A673 (cell line): ENCODE measurements around the gene SALL3. TPM values are rescaled to one million over a fixed set of nuclear protein-coding genes. Genes with fewer than 3 reads are reported as not detected.

Source experiments
- BruUV-seq: library from RNA; stranded (reverse); fragments of 400-500 nt; replicated peaks from 2 replicates; lab custom pipeline; 2021; lab: Mats Ljungman, UMichigan
- CTCF ChIA-PET: fragments of 300-600 bp; sonication (Branson Sonifier 250); formaldehyde crosslinking; loops from one replicate; lab custom pipeline; 2022; ENCODE audit warnings: antibody characterized with exemption; lab: Charles Lee
- POLR2A ChIA-PET: fragments of 300-600 bp; sonication (Branson Sonifier 250); formaldehyde crosslinking; loops from one replicate; lab custom pipeline; 2022; ENCODE audit warnings: antibody characterized with exemption; ENCODE audit not compliant: low non-redundant PET; lab: Charles Lee
- DNase-seq: peaks from one replicate; pipeline ENCODE4 v3.0.0-alpha.2; 2015; ENCODE audit warnings: low spot score
- H3K27ac ChIP-seq: fragments of 200-600 bp; sonication (generic); 2 replicates; pipeline ENCODE4 v1.5.1; 2016; ENCODE audit warnings: mixed run types, low read depth, mild to moderate bottlenecking, mixed read lengths, antibody characterized with exemption, low read length; ENCODE audit not compliant: poor library complexity, severe bottlenecking
- H3K27me3 ChIP-seq: fragments of 200-600 bp; sonication (generic); replicated peaks from 2 replicates; pipeline ENCODE4 v1.6.1; 2017; ENCODE audit warnings: mixed run types, low read depth, mild to moderate bottlenecking, mixed read lengths, antibody characterized with exemption, low read length; ENCODE audit not compliant: insufficient read depth, poor library complexity
- H3K36me3 ChIP-seq: fragments of 200-600 bp; sonication (generic); 2 replicates; pipeline ENCODE4 v1.6.1; 2016; ENCODE audit warnings: mixed run types, mild to moderate bottlenecking, mixed read lengths, antibody characterized with exemption, low read length; ENCODE audit not compliant: insufficient read depth, poor library complexity, severe bottlenecking
- H3K4me1 ChIP-seq: fragments of 200-600 bp; sonication (generic); 2 replicates; pipeline ENCODE4 v1.6.1; 2017; ENCODE audit warnings: mixed run types, mild to moderate bottlenecking, mixed read lengths, antibody characterized with exemption, low read length; ENCODE audit not compliant: insufficient read depth, poor library complexity, severe bottlenecking
- H3K4me3 ChIP-seq: fragments of 200-600 bp; sonication (generic); 2 replicates; pipeline ENCODE4 v1.5.1; 2016; ENCODE audit warnings: low read depth, mixed run types, mild to moderate bottlenecking, mixed read lengths, low read length; ENCODE audit not compliant: poor library complexity, severe bottlenecking
- H3K9me3 ChIP-seq: fragments of 200-600 bp; sonication (generic); 2 replicates; pipeline ENCODE4 v1.6.1; 2016; ENCODE audit warnings: mixed run types, low read depth, mild to moderate bottlenecking, mixed read lengths, antibody characterized with exemption, low read length; ENCODE audit not compliant: poor library complexity, severe bottlenecking
- EZH2 ChIP-seq: fragments of 200-600 bp; sonication (generic); IDR thresholded peaks from 2 replicates; pipeline ENCODE4 v1.6.1; 2017; ENCODE audit warnings: borderline replicate concordance, low read depth, mild to moderate bottlenecking, mixed read lengths, antibody characterized with exemption, low read length; ENCODE audit not compliant: poor library complexity, severe bottlenecking
- intact Hi-C: fragments of 100-400 bp; cut with micrococcal nuclease; formaldehyde crosslinking; loops from one replicate; pipeline ENCODE4 v1.10.0; 2022; ENCODE audit not compliant: unreplicated experiment
- total RNA-seq: library from RNA; stranded (reverse); gene quantifications from 2 replicates; pipeline ENCODE4 v1.2.3, GENCODE V29; 2021
- TF ChIP-seq, protein P1 (sequence below): fragments of 300-800, 200-600 bp; sonication (generic); conservative IDR thresholded peaks from 2 replicates; pipeline ENCODE4 v1.5.1; 2017; ENCODE audit warnings: low read depth, mild to moderate bottlenecking, antibody characterized with exemption, low read length, moderate library complexity, mixed read lengths

SALL3 gene
- total RNA-seq, 1 experiment from 2014 or later, result not detected

DNA sequence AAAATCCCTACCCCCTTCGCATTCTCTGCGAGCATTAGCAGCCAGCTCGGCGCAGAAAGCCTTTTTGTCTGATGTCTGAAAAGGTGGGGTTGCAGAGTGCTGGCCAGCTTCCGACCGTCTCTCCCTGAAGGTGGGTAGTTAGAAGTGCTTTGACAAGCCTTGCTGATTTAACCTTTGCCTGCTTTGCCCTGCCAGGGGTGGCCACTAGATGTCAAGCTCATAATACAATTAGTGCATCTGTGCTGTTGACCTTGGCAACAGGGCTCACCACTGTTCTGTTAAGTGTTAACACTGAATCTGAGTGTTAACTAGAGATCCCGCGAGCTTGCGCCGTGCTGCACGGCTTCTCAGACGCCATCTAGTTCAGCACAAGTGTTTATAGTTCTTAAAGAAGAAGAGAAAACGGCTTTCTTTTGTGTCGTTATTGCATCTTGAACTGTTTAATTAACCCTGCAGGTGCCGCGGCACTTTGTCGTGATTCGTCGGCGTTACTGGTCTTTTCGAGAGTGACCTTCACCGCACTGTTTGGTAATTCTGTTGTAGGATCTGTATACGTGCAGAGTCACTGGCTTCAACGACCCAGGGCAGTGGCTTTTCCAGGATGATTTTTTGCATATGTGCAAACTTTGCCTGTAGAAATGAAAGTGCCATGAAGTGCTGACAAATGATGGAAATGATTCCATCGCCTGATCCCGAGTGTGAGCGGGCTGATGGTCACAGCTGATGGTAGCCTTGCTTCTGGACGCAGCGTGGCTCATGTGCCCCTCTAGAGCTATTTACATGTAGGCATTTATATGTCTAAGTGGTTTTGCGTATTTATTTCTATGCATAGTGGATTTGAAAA is 5.5 kb downstream of the SALL3 start:
- DNase-seq, result no peak

DNA sequence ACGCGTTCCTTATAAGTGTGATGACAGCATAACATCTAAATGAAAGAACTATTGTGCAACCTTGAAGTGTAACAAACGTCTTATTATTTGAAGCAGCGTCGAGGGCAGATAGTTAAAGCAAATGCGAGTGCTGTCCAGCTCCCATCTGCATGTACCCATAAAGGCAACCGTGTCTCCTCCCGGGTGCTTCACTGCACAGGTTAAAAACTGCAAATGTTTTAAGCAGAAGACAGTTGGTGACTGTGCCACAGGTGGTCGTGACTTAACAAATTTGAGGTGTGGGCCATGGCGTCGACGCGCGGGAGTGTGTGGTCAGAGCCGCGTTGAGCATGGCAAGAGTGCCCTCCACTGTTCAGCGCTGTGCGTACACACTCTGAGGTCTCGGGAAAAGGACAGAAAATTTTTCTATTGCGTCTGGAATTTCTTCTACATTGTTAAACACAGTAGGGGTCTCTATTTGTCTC is 6.4 kb downstream of the SALL3 start:
- H3K4me3 ChIP-seq, result no peak overlapping the region
- POLR2A ChIA-PET, result no interaction called here
- BruUV-seq, result no TSS peak

More for the DNA sequence above, 5.5 kb downstream of the SALL3 start:
- no TSS peak for BruUV-seq
- Histone ChIP-seq H3K36me3 (no peaks in the 10 kb centered on the region), H3K27me3 (peaks cover 100% of the 10 kb centered on the region), H3K4me1 (no peaks in the 10 kb centered on the region), H3K27ac (no peak overlapping the region), H3K4me3 (no peak overlapping the region), H3K9me3 (peaks cover 13% of the 10 kb centered on the region)
- ChIA-PET CTCF (no interaction called here), POLR2A (no interaction called here)
- no peak for TF ChIP-seq EZH2
- TF ChIP-seq, protein P1, sequence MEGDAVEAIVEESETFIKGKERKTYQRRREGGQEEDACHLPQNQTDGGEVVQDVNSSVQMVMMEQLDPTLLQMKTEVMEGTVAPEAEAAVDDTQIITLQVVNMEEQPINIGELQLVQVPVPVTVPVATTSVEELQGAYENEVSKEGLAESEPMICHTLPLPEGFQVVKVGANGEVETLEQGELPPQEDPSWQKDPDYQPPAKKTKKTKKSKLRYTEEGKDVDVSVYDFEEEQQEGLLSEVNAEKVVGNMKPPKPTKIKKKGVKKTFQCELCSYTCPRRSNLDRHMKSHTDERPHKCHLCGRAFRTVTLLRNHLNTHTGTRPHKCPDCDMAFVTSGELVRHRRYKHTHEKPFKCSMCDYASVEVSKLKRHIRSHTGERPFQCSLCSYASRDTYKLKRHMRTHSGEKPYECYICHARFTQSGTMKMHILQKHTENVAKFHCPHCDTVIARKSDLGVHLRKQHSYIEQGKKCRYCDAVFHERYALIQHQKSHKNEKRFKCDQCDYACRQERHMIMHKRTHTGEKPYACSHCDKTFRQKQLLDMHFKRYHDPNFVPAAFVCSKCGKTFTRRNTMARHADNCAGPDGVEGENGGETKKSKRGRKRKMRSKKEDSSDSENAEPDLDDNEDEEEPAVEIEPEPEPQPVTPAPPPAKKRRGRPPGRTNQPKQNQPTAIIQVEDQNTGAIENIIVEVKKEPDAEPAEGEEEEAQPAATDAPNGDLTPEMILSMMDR, result no peak
- intact Hi-C loops, result loop anchor here (5.0 to 10.0 kb wide), 2 partner anchors 260 to 1983 kb away; no protein-coding TSS in a partner anchor

DNA sequence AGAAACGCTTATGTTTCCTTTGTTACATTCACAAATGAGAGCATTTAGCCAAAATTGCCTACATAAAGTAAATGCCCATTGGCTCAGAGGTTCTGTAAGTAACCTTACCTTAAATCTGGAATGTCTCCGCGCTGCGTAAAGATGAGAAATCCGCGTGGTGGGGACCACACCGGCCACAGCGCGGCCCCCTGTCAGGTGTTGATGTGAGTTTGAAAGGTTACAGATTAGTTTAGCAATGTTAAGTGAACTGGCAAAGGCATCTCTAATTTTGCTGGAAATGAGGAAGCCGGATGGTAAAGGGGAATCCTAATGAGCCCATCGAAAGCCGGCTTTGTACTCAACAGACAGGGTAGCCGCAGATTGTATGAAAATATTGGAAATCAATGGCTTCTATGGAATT is 11.8 kb downstream of the SALL3 start:
- Histone ChIP-seq H3K36me3 (no peaks in the 10 kb centered on the region), H3K27me3 (peaks cover 44% of the 10 kb centered on the region), H3K9me3 (no peaks in the 10 kb centered on the region), H3K4me1 (no peaks in the 10 kb centered on the region), H3K27ac (no peak overlapping the region), H3K4me3 (no peak overlapping the region)
- POLR2A ChIA-PET, result no interaction called here
- BruUV-seq, result no TSS peak
- intact Hi-C loops, result no loop called here
- no peak for TF ChIP-seq EZH2
- TF ChIP-seq, protein P1, result no peak
- CTCF ChIA-PET, result no interaction called here
- no peak for DNase-seq

More for the DNA sequence above, 6.4 kb downstream of the SALL3 start:
- H3K27me3 ChIP-seq, result peaks cover 98% of the 10 kb centered on the region
- H3K27ac ChIP-seq, result no peak overlapping the region
- TF ChIP-seq, protein P1, result peak; percentile 69
- peak; percentile 45 for TF ChIP-seq EZH2
- no peaks in the 10 kb centered on the region for H3K4me1 ChIP-seq
- peak; percentile 67 for DNase-seq
- intact Hi-C loops, result loop anchor here (1.0 to 10.0 kb wide), 3 partner anchors 111 to 1984 kb away; no protein-coding TSS in a partner anchor
- H3K36me3 ChIP-seq, result no peaks in the 10 kb centered on the region
- CTCF ChIA-PET, result no interaction called here
- H3K9me3 ChIP-seq, result peaks cover 7% of the 10 kb centered on the region
